WERI-Rb-1 (cell line): ENCODE results near the gene ANKH.

Experiments used
- DNase-seq: peaks from one replicate; pipeline ENCODE4 v3.0.0-alpha.2; 2020
- H3K27ac ChIP-seq: fragments of 250-450 bp; sonication (Bioruptor Pico); 2 replicates; pipeline ENCODE4 v1.5.1; 2020; ENCODE audit warnings: mild to moderate bottlenecking, moderate library complexity
- H3K27me3 ChIP-seq: fragments of 250-450 bp; sonication (Bioruptor Pico); 2 replicates; pipeline ENCODE4 v1.5.1; 2021; ENCODE audit warnings: mild to moderate bottlenecking, low read depth, moderate library complexity; ENCODE audit not compliant: insufficient read depth, severe bottlenecking
- H3K36me3 ChIP-seq: fragments of 250-450 bp; sonication (Bioruptor Pico); 2 replicates; pipeline ENCODE4 v1.5.1; 2020; ENCODE audit warnings: mild to moderate bottlenecking, moderate library complexity
- H3K4me3 ChIP-seq: 2 replicates; pipeline ENCODE4 v1.5.1; 2011; ENCODE audit warnings: low read depth, mild to moderate bottlenecking, control low read depth, low read length
- H3K9me3 ChIP-seq: fragments of 250-450 bp; sonication (Bioruptor Pico); 2 replicates; pipeline ENCODE4 v1.5.1; 2021; ENCODE audit warnings: mild to moderate bottlenecking, moderate library complexity; ENCODE audit not compliant: severe bottlenecking
- CTCF ChIP-seq: IDR thresholded peaks from 2 replicates; pipeline ENCODE4 v1.5.1; 2011; ENCODE audit warnings: low read depth, mild to moderate bottlenecking, control low read depth, inconsistent platforms, low read length

The ANKH gene

GRCh38 chr5:14894748-14895147, 23.2 kb upstream of the ANKH start:
- no peak for TF ChIP-seq CTCF
- Histone ChIP-seq H3K36me3 (no peaks in the 10 kb centered on the region), H3K9me3 (peaks cover 3% of the 10 kb centered on the region), H3K27ac (no peak overlapping the region), H3K27me3 (no peaks in the 10 kb centered on the region), H3K4me3 (no peak overlapping the region)
- no peak for DNase-seq

- peaks cover 3% of the 10 kb centered on the region for H3K9me3 ChIP-seq
- no peak overlapping the region for H3K27ac ChIP-seq
- no peak for TF ChIP-seq CTCF
- no peaks in the 10 kb centered on the region for H3K36me3 ChIP-seq
- no peak for DNase-seq
- H3K27me3 ChIP-seq: no peaks in the 10 kb centered on the region
- no peak overlapping the region for H3K4me3 ChIP-seq
Measured at GRCh38 chr5:14893381-14893780, 21.8 kb upstream of the ANKH start.

GRCh38 chr5:14890846-14891245, 19.3 kb upstream of the ANKH start:
- Histone ChIP-seq H3K4me3 (no peak overlapping the region), H3K36me3 (no peaks in the 10 kb centered on the region), H3K27me3 (no peaks in the 10 kb centered on the region), H3K9me3 (peaks cover 3% of the 10 kb centered on the region), H3K27ac (no peak overlapping the region)
- no peak for TF ChIP-seq CTCF
- DNase-seq: no peak

- H3K36me3 ChIP-seq: no peaks in the 10 kb centered on the region
- H3K4me3 ChIP-seq: no peak overlapping the region
- no peaks in the 10 kb centered on the region for H3K27me3 ChIP-seq
- H3K9me3 ChIP-seq: no peaks in the 10 kb centered on the region
- TF ChIP-seq CTCF: no peak
- DNase-seq: no peak
- no peak overlapping the region for H3K27ac ChIP-seq
Measured at GRCh38 chr5:14884062-14884612, 12.6 kb upstream of the ANKH start.

- no peak for DNase-seq
- no peak for TF ChIP-seq CTCF
- Histone ChIP-seq H3K27ac (no peak overlapping the region), H3K4me3 (no peak overlapping the region), H3K27me3 (no peaks in the 10 kb centered on the region), H3K36me3 (no peaks in the 10 kb centered on the region), H3K9me3 (no peaks in the 10 kb centered on the region)
Measured at GRCh38 chr5:14882658-14883580, 11.3 kb upstream of the ANKH start.
